DOHH2 (cell line): ENCODE measurements around the gene FANCD2OS.
"Not testable (repeated sequence)": the region's sequence is repeated elsewhere in the genome, so short reads cannot be mapped to it uniquely, and the experiment has no call there.

ENCODE experiments used
- H3F3A ChIP-seq: fragments of 200-600 bp; sonication (generic), shearing (Covaris generic); 2 replicates; pipeline ENCODE4 v1.6.0; 2016; ENCODE audit warnings: antibody characterized with exemption, mild to moderate bottlenecking; ENCODE audit not compliant: control insufficient read depth, insufficient read depth
- H3K27ac ChIP-seq: fragments of 200-600 bp; sonication (generic); 2 replicates; pipeline ENCODE4 v1.5.1; 2014; ENCODE audit warnings: low read depth, mild to moderate bottlenecking, low read length, moderate library complexity
- H3K27me3 ChIP-seq: fragments of 200-600 bp; sonication (generic); 2 replicates; pipeline ENCODE4 v1.6.1; 2014; ENCODE audit warnings: mild to moderate bottlenecking, low read length, mixed read lengths; ENCODE audit not compliant: control insufficient read depth
- H3K36me3 ChIP-seq: fragments of 200-600 bp; sonication (generic); 2 replicates; pipeline ENCODE4 v1.6.1; 2014; ENCODE audit warnings: mild to moderate bottlenecking, low read length, moderate library complexity, mixed read lengths; ENCODE audit not compliant: control insufficient read depth
- H3K4me1 ChIP-seq: fragments of 200-600 bp; sonication (generic); 2 replicates; pipeline ENCODE4 v1.6.1; 2014; ENCODE audit warnings: mild to moderate bottlenecking, low read length, mixed read lengths; ENCODE audit not compliant: control insufficient read depth
- H3K4me2 ChIP-seq: fragments of 200-600 bp; sonication (generic); 2 replicates; pipeline ENCODE4 v1.6.0; 2014; ENCODE audit warnings: mild to moderate bottlenecking, low read length, moderate library complexity
- H3K4me3 ChIP-seq: fragments of 200-600 bp; sonication (generic); 2 replicates; pipeline ENCODE4 v1.5.1; 2014; ENCODE audit warnings: mild to moderate bottlenecking, low read length, mixed read lengths
- H3K79me2 ChIP-seq: fragments of 200-600 bp; sonication (generic); 2 replicates; pipeline ENCODE4 v1.6.1; 2014; ENCODE audit warnings: mild to moderate bottlenecking, low read length, mixed read lengths; ENCODE audit not compliant: control insufficient read depth
- H3K9me2 ChIP-seq: fragments of 200-600 bp; sonication (generic); replicated peaks from 2 replicates; pipeline ENCODE4 v1.6.1; 2014; ENCODE audit warnings: mild to moderate bottlenecking, low read length, mixed read lengths; ENCODE audit not compliant: control insufficient read depth
- H3K9me3 ChIP-seq: fragments of 200-600 bp; sonication (generic); 2 replicates; pipeline ENCODE4 v1.6.1; 2014; ENCODE audit warnings: antibody characterized with exemption, low read length, mixed read lengths; ENCODE audit not compliant: control insufficient read depth, insufficient read depth
- H4K20me1 ChIP-seq: fragments of 200-600 bp; sonication (generic); 2 replicates; pipeline ENCODE4 v1.6.0; 2014; ENCODE audit warnings: low read depth, mild to moderate bottlenecking, antibody characterized with exemption, low read length, moderate library complexity; ENCODE audit not compliant: control insufficient read depth, insufficient read depth
- CTCF ChIP-seq: fragments of 200-600 bp; sonication (generic); IDR thresholded peaks from one replicate; pipeline ENCODE4 v1.5.1; 2014; ENCODE audit warnings: antibody characterized with exemption, mild to moderate bottlenecking, low read depth, low read length; ENCODE audit not compliant: poor library complexity, severe bottlenecking
- EZH2phosphoT487 ChIP-seq: fragments of 200-600 bp; sonication (generic); IDR thresholded peaks from 2 replicates; pipeline ENCODE4 v1.6.1; 2017; ENCODE audit warnings: borderline replicate concordance, mild to moderate bottlenecking, antibody characterized with exemption, low read length, moderate library complexity, mixed read lengths

Gene FANCD2OS

GRCh38 chr3:10140996-10141546 lies 33.0 kb upstream of the FANCD2OS start:
- H3K4me3 ChIP-seq = peak overlapping the region; percentile 100
- H3K9me3 ChIP-seq = no peaks in the 10 kb centered on the region
- no peak for TF ChIP-seq CTCF
- no peak for TF ChIP-seq EZH2phosphoT487
- peak overlapping the region; percentile 71; the same call in 1 of the 2 replicates for H3K27ac ChIP-seq
- H3F3A ChIP-seq = no peaks in the 10 kb centered on the region; the same call in 1 of the 2 replicates
- H3K4me2 ChIP-seq = peak overlapping the region; percentile 100
- H3K4me1 ChIP-seq = peaks cover 37% of the 10 kb centered on the region
- peaks cover 35% of the 10 kb centered on the region for H3K36me3 ChIP-seq
- no peaks in the 10 kb centered on the region; the same call in 1 of the 2 replicates for H3K27me3 ChIP-seq
- H3K79me2 ChIP-seq = peaks cover 48% of the 10 kb centered on the region
- H4K20me1 ChIP-seq = peaks cover 19% of the 10 kb centered on the region; the same call in 1 of the 2 replicates
- no peaks in the 10 kb centered on the region for H3K9me2 ChIP-seq

GRCh38 chr3:10137178-10137577 lies 29.1 kb upstream of the FANCD2OS start:
- no peaks in the 10 kb centered on the region for H3F3A ChIP-seq
- peaks cover 5% of the 10 kb centered on the region; the same call in 1 of the 2 replicates for H3K9me3 ChIP-seq
- H3K4me1 ChIP-seq = peaks cover 5% of the 10 kb centered on the region
- TF ChIP-seq CTCF (no peak), EZH2phosphoT487 (no peak)
- H3K27ac ChIP-seq = no peak overlapping the region
- H4K20me1 ChIP-seq = no peaks in the 10 kb centered on the region
- H3K9me2 ChIP-seq = no peaks in the 10 kb centered on the region
- H3K27me3 ChIP-seq = no peaks in the 10 kb centered on the region
- H3K79me2 ChIP-seq = peaks cover 9% of the 10 kb centered on the region
- no peak overlapping the region for H3K4me3 ChIP-seq
- no peak overlapping the region for H3K4me2 ChIP-seq
- H3K36me3 ChIP-seq = no peaks in the 10 kb centered on the region

- no peaks in the 10 kb centered on the region for H3K9me2 ChIP-seq
- H3K36me3 ChIP-seq = no peaks in the 10 kb centered on the region
- peaks cover 4% of the 10 kb centered on the region; the same call in 1 of the 2 replicates for H3K79me2 ChIP-seq
- TF ChIP-seq EZH2phosphoT487 = no peak
- TF ChIP-seq CTCF = no peak
- no peaks in the 10 kb centered on the region for H3K27me3 ChIP-seq
- peaks cover 5% of the 10 kb centered on the region; the same call in 1 of the 2 replicates for H3K9me3 ChIP-seq
- H4K20me1 ChIP-seq = no peaks in the 10 kb centered on the region
- no peak overlapping the region for H3K4me3 ChIP-seq
- no peak overlapping the region for H3K27ac ChIP-seq
- H3K4me1 ChIP-seq = peaks cover 5% of the 10 kb centered on the region
- no peak overlapping the region for H3K4me2 ChIP-seq
- no peaks in the 10 kb centered on the region for H3F3A ChIP-seq
These were observed 28.5 kb upstream of the FANCD2OS start for GRCh38 chr3:10136426-10137005.

GRCh38 chr3:10135872-10136271 lies 27.8 kb upstream of the FANCD2OS start:
- not testable (repeated sequence) for H3K36me3 ChIP-seq, H3K9me2 ChIP-seq, H3K4me2 ChIP-seq, H3K9me3 ChIP-seq, H3K27me3 ChIP-seq, H3K79me2 ChIP-seq, H3K4me1 ChIP-seq, H4K20me1 ChIP-seq, H3F3A ChIP-seq, H3K4me3 ChIP-seq, H3K27ac ChIP-seq
